SK-N-MC (cell line): ENCODE results near the gene SPCS2.
A peak's percentile ranks its signal among the peaks of the same experiment; 100 is the strongest.
"Not testable (repeated sequence)": the region's sequence is repeated elsewhere in the genome, so short reads cannot be mapped to it uniquely, and the experiment has no call there.

Experiments
- DNase-seq: peaks from one replicate; pipeline ENCODE4 v3.0.0-alpha.2; 2011; ENCODE audit warnings: low read depth, low spot score
- H3K27ac ChIP-seq: fragments of 200-600 bp; sonication (generic); 2 replicates; pipeline ENCODE4 v1.5.1; 2016; ENCODE audit warnings: mixed run types
- H3K36me3 ChIP-seq: fragments of 200-600 bp; sonication (generic); 2 replicates; pipeline ENCODE4 v1.6.1; 2017; ENCODE audit warnings: antibody characterized with exemption, low read length, mixed read lengths; ENCODE audit not compliant: insufficient read depth
- H3K4me3 ChIP-seq: fragments of 200-600 bp; sonication (generic); 2 replicates; pipeline ENCODE4 v1.5.1; 2016
- H3K9ac ChIP-seq: fragments of 200-600 bp; sonication (generic); 2 replicates; pipeline ENCODE4 v1.8.0; 2017; ENCODE audit warnings: mixed run types, mixed read lengths; ENCODE audit not compliant: insufficient read length
- H3K9me3 ChIP-seq: fragments of 200-600 bp; sonication (generic); 2 replicates; pipeline ENCODE4 v1.6.1; 2017; ENCODE audit warnings: low read depth, mild to moderate bottlenecking, antibody characterized with exemption, low read length, moderate library complexity, mixed read lengths
- EZH2 ChIP-seq: fragments of 200-600 bp; sonication (generic); IDR thresholded peaks from one replicate; pipeline ENCODE4 v1.6.1; 2017; ENCODE audit warnings: antibody characterized with exemption
- FOXP2 ChIP-seq: optimal IDR thresholded peaks from 2 replicates; pipeline ENCODE3; 2011; ENCODE audit warnings: mild to moderate bottlenecking, moderate library complexity; ENCODE audit not compliant: insufficient read depth; ENCODE audit errors: extremely low read length, control extremely low read depth
- POLR2AphosphoS5 ChIP-seq: IDR thresholded peaks from 2 replicates; pipeline ENCODE4 v1.6.1; 2012; ENCODE audit warnings: mild to moderate bottlenecking, low read depth, low read length, borderline replicate concordance

SPCS2 gene

GRCh38 chr11:74956397-74957015 is 7.4 kb downstream of the SPCS2 start:
- Histone ChIP-seq H3K9me3 (peaks cover 8% of the 10 kb centered on the region), H3K36me3 (peaks cover 59% of the 10 kb centered on the region), H3K27ac (0 out of 2 replicates have a peak overlapping the region, but pooled peaks have one; percentile 2), H3K9ac (no peak overlapping the region), H3K4me3 (no peak overlapping the region)
- no peak for TF ChIP-seq POLR2AphosphoS5
- TF ChIP-seq EZH2: no peak
- no peak for TF ChIP-seq FOXP2
- no peak for DNase-seq

- Histone ChIP-seq H3K36me3 (peaks cover 56% of the 10 kb centered on the region), H3K27ac (peak overlapping the region; percentile 75), H3K9me3 (peaks cover 8% of the 10 kb centered on the region), H3K9ac (peak overlapping the region; percentile 10), H3K4me3 (peak overlapping the region; percentile 26; the same call in 1 of the 2 replicates)
- no peak for DNase-seq
- TF ChIP-seq POLR2AphosphoS5 (no peak), EZH2 (no peak), FOXP2 (no peak)
These were observed 9.0 kb downstream of the SPCS2 start for GRCh38 chr11:74957937-74958629.

- peaks cover 51% of the 10 kb centered on the region for H3K36me3 ChIP-seq
- H3K9me3 ChIP-seq, H3K4me3 ChIP-seq, DNase-seq, H3K27ac ChIP-seq, H3K9ac ChIP-seq: not testable (repeated sequence)
These were observed 11.1 kb downstream of the SPCS2 start for GRCh38 chr11:74960128-74960527.

GRCh38 chr11:74966651-74967050 is 17.6 kb downstream of the SPCS2 start:
- no peak for TF ChIP-seq EZH2
- TF ChIP-seq POLR2AphosphoS5: no peak
- no peak for TF ChIP-seq FOXP2
- no peak for DNase-seq
- Histone ChIP-seq H3K4me3 (no peak overlapping the region), H3K36me3 (peaks cover 79% of the 10 kb centered on the region), H3K27ac (no peak overlapping the region), H3K9me3 (no peaks in the 10 kb centered on the region), H3K9ac (no peak overlapping the region)

- H3K9me3 ChIP-seq: no peaks in the 10 kb centered on the region
- no peak for DNase-seq
- TF ChIP-seq POLR2AphosphoS5 (no peak), EZH2 (no peak), FOXP2 (no peak)
- peaks cover 84% of the 10 kb centered on the region for H3K36me3 ChIP-seq
- H3K4me3 ChIP-seq: no peak overlapping the region
- H3K9ac ChIP-seq: no peak overlapping the region
- H3K27ac ChIP-seq: no peak overlapping the region
These were observed 21.9 kb downstream of the SPCS2 start for GRCh38 chr11:74970852-74971395.

- no peak for DNase-seq
- no peaks in the 10 kb centered on the region for H3K9me3 ChIP-seq
- H3K9ac ChIP-seq: no peak overlapping the region
- peaks cover 82% of the 10 kb centered on the region for H3K36me3 ChIP-seq
- H3K27ac ChIP-seq: no peak overlapping the region
- H3K4me3 ChIP-seq: no peak overlapping the region
- TF ChIP-seq POLR2AphosphoS5 (no peak), EZH2 (no peak), FOXP2 (no peak)
These were observed 22.4 kb downstream of the SPCS2 start for GRCh38 chr11:74971424-74971823.

GRCh38 chr11:74978041-74978440 is 29.0 kb downstream of the SPCS2 start:
- Histone ChIP-seq H3K9ac (no peak overlapping the region), H3K9me3 (no peaks in the 10 kb centered on the region), H3K27ac (no peak overlapping the region), H3K36me3 (peaks cover 49% of the 10 kb centered on the region), H3K4me3 (no peak overlapping the region)
- no peak for TF ChIP-seq EZH2
- TF ChIP-seq FOXP2: no peak
- no peak for TF ChIP-seq POLR2AphosphoS5
- no peak for DNase-seq

- H3K27ac ChIP-seq: no peak overlapping the region
- DNase-seq: no peak
- H3K4me3 ChIP-seq: no peak overlapping the region
- H3K9me3 ChIP-seq: no peaks in the 10 kb centered on the region
- TF ChIP-seq POLR2AphosphoS5: no peak
- TF ChIP-seq FOXP2: no peak
- no peak for TF ChIP-seq EZH2
- H3K9ac ChIP-seq: no peak overlapping the region
- H3K36me3 ChIP-seq: peaks cover 26% of the 10 kb centered on the region
These were observed 31.6 kb downstream of the SPCS2 start for GRCh38 chr11:74980634-74981033.

GRCh38 chr11:74981888-74982287 is 32.8 kb downstream of the SPCS2 start:
- peaks cover 18% of the 10 kb centered on the region for H3K36me3 ChIP-seq
- H3K9ac ChIP-seq: no peak overlapping the region
- H3K9me3 ChIP-seq: no peaks in the 10 kb centered on the region
- TF ChIP-seq POLR2AphosphoS5 (no peak), EZH2 (no peak), FOXP2 (no peak)
- no peak for DNase-seq
- no peak overlapping the region for H3K27ac ChIP-seq
- H3K4me3 ChIP-seq: no peak overlapping the region
